Ureter (tissue), 1 donor: ENCODE data around the gene PLEKHD1. TPM values are rescaled to one million over a fixed set of nuclear protein-coding genes. Genes with fewer than 3 reads are reported as not detected.

ENCODE experiments used
- DNase-seq: peaks from one replicate; pipeline ENCODE4 v3.0.0-alpha.2; 2020; ENCODE audit warnings: low spot score
- total RNA-seq: library from RNA; stranded (reverse); gene quantifications from one replicate; pipeline ENCODE4 v1.2.4, GENCODE V29; 2023
- donor health status: DM: yes; HTN: yes; CAD: no.

The PLEKHD1 gene
- total RNA-seq, 1 donor from 2014 or later, result 0.10 TPM

- DNase-seq, result no peak
These were observed 63.3 kb downstream of the PLEKHD1 start for GRCh38 chr14:69547701-69548348.

- no peak for DNase-seq
These were observed 64.0 kb downstream of the PLEKHD1 start for GRCh38 chr14:69548566-69548965.

- no peak for DNase-seq
These were observed 67.0 kb downstream of the PLEKHD1 start for GRCh38 chr14:69551511-69551910.

- DNase-seq, result no peak
These were observed 68.7 kb downstream of the PLEKHD1 start for GRCh38 chr14:69553252-69553651.

- no peak for DNase-seq
These were observed 70.0 kb downstream of the PLEKHD1 start for GRCh38 chr14:69554500-69554899.

GRCh38 chr14:69558774-69559173 lies 74.2 kb downstream of the PLEKHD1 start:
- DNase-seq, result no peak

GRCh38 chr14:69559581-69560011 lies 75.1 kb downstream of the PLEKHD1 start:
- no peak for DNase-seq

GRCh38 chr14:69560826-69561225 lies 76.3 kb downstream of the PLEKHD1 start:
- no peak for DNase-seq

- DNase-seq, result no peak
These were observed 77.4 kb downstream of the PLEKHD1 start for GRCh38 chr14:69561893-69562292.

- DNase-seq, result no peak
These were observed 83.0 kb downstream of the PLEKHD1 start for GRCh38 chr14:69567563-69567962.

GRCh38 chr14:69569859-69570258 lies 85.3 kb downstream of the PLEKHD1 start:
- no peak for DNase-seq

GRCh38 chr14:69570836-69571330 lies 86.4 kb downstream of the PLEKHD1 start:
- DNase-seq, result no peak

- DNase-seq, result no peak
These were observed 87.0 kb downstream of the PLEKHD1 start for GRCh38 chr14:69571449-69572029.

- no peak for DNase-seq
These were observed 87.7 kb downstream of the PLEKHD1 start for GRCh38 chr14:69572030-69572840.

GRCh38 chr14:69572841-69573135 lies 88.3 kb downstream of the PLEKHD1 start:
- DNase-seq, result no peak

GRCh38 chr14:69573205-69573830 lies 88.8 kb downstream of the PLEKHD1 start:
- no peak for DNase-seq

GRCh38 chr14:69573831-69574262 lies 89.3 kb downstream of the PLEKHD1 start:
- no peak for DNase-seq

GRCh38 chr14:69574263-69574953 lies 89.9 kb downstream of the PLEKHD1 start, which contains the start of gene CCDC177:
TSS of gene CCDC177 (minus strand) at chr14:69574871. CDS start at chr14:69573622, 1,249 bp downstream.
- DNase-seq, result peak; percentile 67

- DNase-seq, result no peak
These were observed 90.4 kb downstream of the PLEKHD1 start for GRCh38 chr14:69574954-69575295.

- DNase-seq, result no peak
These were observed 94.9 kb downstream of the PLEKHD1 start for GRCh38 chr14:69579476-69579875.

GRCh38 chr14:69580009-69580577 lies 95.6 kb downstream of the PLEKHD1 start:
- DNase-seq, result no peak
